OCI-LY1 (cell line): ENCODE data around the gene LTBP2.

Experiments used
- CTCF ChIP-seq: fragments of 200-600 bp; sonication (generic), shearing (Covaris generic); IDR thresholded peaks from 2 replicates; pipeline ENCODE4 v1.5.1; 2017; ENCODE audit warnings: mild to moderate bottlenecking, antibody characterized with exemption, low read length, moderate library complexity, mixed read lengths
- EZH2 ChIP-seq: fragments of 200-600 bp; sonication (generic), shearing (Covaris generic); IDR thresholded peaks from 2 replicates; pipeline ENCODE4 v1.8.0; 2017; ENCODE audit warnings: borderline replicate concordance, mixed run types, mild to moderate bottlenecking, antibody characterized with exemption, low read length, moderate library complexity, mixed read lengths

DNA sequence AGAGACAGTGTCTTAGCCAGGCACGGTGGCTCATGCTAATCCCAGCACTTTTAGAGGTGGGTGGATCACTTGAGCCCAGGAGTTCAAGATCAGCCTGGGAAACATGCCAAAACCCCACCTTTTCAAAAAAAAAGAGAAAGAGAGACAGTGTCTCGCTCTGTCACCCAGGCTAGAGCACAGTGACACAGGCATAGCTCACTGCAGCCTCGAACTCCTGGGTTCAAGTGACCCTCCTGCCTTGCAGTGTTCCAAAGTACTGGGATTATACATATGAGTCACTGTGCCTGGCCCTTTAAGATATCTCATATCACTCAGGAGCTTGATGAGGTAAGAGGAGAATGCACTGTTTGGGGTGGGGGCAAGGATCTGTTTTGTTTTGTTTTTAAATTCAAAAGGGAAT is 48.1 kb upstream of the LTBP2 start:
- TF ChIP-seq CTCF = no peak
- no peak for TF ChIP-seq EZH2
